GM19351 (cell line): ENCODE results near the gene C5.
"Not testable (repeated sequence)": the region's sequence is repeated elsewhere in the genome, so short reads cannot be mapped to it uniquely, and the experiment has no call there.

ENCODE experiments used
- ATAC-seq: cut with Tn5 transposase; IDR thresholded peaks from one replicate; pipeline ENCODE4 v1.9.1; 2021; ENCODE audit warnings: mild to moderate bottlenecking, moderate library complexity; ENCODE audit not compliant: unreplicated experiment

Gene C5

DNA sequence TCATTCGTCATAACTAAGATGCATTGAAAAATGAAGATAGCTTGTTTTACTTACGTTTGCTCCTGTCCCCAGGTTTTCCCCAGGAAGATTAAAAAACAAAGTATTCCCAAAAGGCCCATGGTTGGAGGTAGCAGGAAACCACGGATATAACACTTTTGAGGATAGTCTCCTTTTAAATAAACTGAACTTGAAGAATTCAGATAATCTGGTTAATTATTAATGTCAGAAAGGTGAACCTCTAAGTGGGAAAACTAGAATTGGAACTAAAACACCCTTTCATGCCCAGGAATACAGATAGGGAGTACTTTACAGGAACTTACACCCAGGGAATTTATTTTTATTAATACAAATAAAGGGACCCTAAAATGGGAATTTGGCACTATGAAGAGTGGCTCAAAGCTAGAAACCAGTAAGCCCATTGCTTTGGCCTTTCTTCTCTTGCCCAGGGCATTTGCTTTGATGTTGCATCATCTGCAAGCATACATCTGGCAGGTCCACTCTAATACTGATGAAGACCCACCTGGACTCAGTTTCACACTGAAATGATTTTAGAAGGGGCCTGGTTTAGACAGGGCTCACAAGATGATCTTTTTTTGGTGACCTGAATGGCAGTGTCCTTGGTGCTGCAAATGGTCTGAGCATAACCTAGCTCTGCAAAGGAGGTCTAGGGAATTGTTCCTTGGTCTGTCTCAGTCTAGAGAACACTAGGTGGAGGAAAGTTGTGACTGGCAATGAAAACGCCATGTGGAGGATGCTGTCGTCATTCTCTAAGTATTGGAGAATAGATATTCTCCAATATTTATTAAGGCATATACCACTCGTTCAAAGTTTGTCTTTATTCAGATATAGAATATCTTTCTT lies at the start of gene C5:
C5 (minus strand) TSS at position 148 of the 861 bp plus-strand sequence; CDS start at position 119, 29 bp downstream.
- no peak for ATAC-seq

DNA sequence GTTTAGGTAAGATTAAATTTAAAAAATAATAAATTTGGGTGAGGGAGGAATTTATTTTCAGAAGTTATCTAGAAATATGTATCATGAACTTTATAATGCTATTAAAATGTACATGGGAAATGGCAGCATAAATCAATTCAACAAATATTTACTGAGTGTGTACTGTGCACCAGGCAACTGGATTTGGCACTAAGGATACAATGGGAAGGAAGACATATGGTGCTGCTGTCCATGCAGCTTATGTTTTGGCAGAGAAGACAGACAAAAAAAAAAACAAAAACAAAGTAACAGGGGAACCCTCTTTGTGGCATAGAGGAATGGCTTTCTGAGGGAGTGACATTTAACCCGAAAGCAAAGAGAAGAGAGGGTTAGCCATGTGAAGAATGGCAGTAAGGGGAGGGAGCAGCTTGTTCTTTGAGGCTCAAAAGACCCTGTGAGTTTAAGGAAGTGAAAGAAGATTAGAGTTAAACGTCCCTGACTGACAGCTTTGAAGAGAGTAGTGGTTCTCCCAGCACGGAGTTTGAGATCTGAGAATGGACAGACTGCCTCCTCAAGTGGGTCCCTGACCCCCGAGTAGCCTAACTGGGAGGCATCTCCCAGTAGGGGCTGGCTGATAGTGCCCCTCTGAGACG lies 48.6 kb upstream of the C5 start:
- ATAC-seq, result no peak

DNA sequence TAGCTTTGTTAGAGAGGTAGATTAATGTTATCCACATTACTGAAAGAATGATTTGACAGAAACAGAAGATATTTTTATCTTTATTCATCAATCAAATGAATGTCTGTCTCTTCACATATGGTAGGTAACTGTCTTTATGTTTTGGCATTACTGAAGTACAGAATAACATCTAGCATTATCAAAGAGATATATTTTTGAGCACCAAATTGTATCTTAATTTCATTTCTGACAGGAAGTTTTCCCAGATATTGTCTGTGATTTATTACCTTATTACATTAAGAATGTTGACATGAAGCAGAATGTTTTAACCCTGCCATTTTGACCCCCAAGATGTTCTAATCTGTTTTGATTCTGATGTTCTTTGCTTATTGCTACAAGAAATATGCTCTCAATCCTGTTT lies 45.0 kb upstream of the C5 start:
- no peak for ATAC-seq

DNA sequence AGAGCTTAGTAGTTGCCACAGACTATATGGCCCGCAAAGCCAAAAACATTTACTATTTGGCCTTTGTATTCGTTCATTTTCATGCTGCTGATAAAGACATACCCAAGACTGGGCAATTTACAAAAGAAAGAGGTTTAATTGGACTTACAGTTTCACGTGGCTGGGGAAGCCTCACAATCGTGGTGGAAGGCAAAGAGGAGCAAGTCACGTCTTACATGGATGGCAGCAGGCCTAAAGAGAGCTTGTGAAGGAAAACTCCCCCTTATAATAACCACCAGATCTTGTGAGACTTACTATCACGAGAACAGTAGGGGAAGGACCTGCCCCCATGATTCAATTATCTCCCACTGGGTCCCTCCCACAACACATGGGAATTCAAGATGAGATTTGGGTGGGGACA lies 40.7 kb upstream of the C5 start:
- ATAC-seq, result not testable (repeated sequence)

DNA sequence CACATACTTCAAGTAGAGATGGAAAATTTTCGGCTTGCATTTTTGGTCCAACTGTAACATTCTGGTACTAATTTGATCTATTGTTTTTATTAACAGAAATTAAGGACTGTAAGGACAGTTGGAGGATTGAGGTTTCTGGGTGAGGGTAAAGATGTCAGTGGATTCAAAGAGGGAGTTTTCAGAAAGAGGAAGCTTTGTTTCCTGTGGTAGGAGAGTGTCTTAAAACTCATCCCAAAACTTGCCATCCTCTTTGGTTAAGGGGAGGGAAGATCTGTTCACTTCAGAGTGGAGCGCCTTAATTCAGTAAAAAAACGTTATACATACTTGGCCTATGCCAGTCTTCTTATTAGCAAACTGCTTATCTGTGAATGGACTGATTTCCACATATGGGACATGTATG lies 38.5 kb upstream of the C5 start:
- ATAC-seq, result no peak

DNA sequence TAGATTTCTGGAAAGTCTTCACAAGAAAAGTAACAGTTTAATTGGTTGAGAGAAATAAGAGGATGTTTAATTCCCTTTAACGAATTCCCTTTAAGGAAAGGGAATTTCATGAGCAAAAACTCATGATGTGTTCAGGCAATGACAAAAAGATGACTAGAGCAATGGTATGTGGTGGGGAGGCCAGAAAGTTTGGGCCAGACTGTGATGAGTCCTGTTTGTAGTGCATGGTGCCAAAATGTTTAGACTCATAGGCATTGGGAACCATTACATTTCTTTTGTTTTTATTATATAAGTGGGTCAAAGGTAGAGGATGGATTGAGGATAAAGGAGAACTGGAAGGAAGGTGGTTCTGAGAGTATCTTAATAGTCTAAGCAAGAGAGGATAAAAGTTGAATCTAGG lies 35.6 kb upstream of the C5 start:
- no peak for ATAC-seq

DNA sequence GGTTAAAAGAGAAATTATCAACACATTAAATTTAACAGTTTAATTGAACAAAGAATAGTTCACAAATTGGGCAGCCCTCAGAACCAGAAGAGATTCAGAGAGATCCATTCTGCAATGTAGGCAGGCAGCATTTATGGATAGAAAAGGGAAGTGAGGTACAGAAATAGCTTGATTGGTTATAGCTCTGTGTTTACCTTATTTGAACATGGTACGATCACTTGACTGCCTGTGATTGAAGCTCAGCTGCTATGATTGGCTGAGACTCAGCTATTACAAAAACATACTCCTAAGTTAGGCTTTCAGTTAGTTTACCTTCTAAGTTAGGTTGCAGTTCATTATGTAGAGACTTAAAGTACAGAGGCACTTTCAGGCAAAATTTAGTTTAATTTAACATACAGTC lies 32.0 kb upstream of the C5 start:
- no peak for ATAC-seq

DNA sequence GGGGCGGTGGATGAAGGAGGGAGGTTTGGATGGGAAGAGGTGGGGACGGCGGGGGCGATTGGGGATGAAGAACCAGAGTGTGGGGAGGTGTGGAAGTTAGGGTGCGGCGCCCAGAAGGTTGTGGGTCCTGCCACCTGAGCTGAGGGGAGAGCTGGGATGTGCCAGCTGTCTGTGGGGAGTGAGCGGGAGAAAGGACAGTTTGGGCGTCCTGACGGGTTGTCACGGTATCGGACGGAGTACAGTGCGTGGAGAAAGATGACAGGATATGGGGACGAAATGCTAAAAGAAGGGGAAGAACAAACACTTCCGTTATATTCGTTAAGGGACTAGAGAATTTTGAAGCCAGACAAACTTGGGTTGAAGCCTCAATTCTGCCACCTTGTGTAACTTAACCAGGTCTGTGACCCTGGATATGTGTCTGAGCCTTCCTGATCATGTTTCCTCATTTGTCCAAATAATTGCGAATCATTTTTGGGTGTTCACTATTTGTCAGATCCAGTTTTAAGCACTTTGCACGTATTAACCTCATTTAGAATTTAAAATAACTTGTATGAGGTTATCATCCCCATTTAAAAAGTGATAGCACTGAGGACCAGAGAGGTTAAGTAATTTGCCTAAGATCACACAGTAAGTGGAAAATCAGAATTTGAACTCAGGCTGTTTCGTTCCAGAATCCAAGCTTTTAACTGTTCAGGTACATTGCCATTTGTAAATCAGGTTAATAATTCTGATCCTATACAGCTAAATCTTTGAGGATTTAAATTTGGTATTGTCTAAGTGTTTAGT lies 25.4 kb upstream of the C5 start:
- ATAC-seq, result no peak

DNA sequence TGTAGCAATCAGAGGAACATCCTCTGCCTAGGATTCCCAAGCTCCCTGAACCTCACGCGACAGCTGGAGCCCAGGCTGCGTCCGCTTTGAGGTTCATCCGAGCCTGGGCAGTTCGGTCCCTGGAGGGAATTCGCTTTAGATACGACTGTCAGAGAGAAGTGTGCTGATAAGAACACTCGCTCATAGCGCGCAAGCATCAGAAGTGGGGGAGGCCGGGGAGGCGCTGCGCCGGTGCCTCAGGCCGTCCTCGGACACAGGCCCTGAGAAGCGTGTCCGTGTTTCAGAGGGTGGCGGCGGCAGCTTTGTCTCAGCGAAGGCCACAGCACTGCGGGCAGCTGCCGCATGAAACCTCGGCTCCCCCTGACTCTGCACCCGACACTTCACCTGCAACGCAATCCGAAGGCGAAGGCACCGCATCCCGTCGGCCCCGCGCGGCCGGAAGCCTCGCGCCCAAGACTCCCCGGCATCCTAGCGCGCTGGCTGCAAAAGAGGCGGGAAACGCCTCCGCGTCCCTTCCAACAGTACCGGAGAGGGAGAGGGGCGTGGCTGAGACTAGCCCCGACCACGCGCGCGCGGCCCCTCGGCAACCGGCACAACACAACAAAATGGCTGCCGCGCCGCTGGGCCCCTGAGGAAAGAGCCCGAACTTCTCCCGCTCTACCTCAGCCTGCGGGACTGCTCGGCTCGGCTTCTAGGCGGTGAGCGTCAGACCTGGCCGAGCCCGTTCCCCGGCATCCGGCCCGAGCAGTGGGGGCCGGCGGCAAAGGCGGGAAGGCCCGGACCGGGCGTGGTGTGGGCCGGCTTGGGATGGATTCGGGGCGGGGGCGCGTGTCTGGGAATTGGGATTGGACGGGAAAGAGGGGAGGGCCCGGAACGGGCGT lies 24.5 kb upstream of the C5 start, which contains the start of gene CNTRL:
CNTRL (plus strand) TSS at position 586 of the 881 bp plus-strand sequence. CDS start 13,372 bp downstream, outside the sequence.
- ATAC-seq, result peak; percentile 65

DNA sequence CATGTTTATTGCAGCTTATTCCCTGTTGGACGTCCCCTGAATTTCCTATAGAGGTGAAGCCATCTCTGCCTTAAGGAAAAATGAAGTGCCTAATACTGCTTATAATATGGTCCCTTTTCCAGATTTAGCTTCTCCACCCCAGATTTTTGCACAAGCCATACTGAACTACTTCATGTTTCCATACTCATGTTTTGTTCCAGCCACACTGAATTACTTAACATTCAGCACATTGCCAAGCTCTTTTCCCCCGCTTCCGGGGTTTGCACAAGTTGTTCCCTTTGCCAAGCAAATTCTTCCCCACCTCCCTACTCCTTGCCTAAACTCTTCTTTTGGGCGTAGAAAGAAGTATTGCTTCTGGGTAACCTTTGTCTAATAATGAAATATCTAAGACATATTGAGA lies 23.0 kb upstream of the C5 start:
- no peak for ATAC-seq

DNA sequence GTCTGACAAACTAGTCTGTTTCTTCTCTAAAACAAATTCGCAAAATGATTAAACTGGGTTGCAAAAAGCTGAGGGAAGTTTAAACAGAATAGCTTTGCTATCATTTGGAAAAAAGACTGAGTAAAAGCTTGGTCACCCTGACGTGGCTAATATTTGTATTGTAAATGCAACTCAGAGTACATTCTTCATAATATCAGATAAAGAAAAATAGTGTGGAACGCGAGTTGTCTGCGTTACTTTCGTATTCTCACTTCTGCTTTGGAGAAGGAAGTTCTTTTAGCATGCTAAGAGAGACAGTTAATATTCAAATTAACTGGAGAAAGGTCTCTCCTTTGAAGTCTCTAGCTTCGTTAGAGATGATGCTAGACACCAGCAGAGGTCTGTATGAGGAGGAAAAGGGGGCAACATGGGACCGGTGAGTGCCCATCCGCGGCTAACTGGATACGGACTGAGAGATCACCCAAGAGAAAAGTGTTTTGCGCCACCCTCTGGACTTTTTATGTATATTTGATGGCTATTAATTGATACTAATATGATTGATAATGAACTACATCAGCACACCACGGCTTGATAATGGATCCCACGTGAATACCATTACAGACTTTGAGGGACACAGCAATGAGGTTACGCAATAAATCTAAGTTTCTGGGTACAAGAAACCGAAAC lies 21.8 kb upstream of the C5 start:
- ATAC-seq, result peak; percentile 51

DNA sequence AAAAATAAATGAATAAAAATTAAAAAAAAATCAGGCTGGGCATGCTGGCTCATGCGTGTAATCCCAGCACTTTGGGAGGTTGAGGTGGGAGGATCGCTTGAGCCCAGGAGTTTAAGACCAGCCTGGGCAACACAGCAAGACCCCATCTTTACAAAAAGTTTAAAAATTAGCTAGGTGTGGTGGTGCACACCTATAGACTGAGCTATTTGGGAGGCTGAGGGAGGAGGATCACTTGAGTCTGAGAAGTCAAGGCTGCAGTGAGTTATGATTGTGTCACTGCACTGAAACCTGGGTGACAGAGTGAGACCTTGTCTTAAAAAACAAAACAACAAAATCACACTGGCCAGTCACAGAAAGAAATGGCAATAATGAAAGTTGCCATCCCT lies 21.3 kb upstream of the C5 start:
- no peak for ATAC-seq

DNA sequence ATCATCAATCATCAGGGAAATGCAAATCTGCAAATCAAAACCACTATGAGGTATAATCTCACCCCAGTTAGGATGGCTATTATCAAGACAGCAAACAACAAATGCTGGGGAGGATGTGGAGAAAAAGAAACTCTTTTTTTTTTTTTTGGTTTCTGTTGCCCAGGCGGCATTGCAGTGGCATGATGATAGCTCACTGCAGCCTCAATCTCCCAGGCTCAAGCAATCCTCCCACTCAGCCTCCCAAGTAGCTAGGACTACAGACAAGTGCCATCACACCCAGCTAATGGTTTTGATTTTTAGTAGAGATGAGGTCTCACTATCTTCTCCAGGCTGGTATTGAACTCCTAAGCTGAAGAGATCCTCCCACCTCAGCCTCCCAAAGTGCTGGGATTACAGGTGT lies 19.3 kb upstream of the C5 start:
- no peak for ATAC-seq

DNA sequence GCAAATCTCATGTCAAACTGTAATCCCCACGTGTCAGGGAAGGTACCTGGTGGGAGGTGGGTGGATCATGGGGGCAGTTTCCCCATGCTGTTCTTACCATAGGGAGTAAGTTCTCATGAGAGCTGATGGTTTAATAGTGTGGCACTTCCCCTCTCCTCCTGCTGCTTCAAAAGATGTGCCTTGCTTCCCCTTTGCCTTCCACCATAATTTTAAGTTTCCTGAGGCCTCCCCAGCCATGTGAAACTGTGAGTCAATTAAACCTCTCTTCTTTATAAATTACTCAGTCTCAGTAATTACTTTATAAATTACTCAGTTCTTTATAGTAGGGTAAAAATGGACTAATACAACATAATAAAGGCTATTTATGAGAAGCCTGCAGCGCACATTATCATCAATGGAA lies 17.6 kb upstream of the C5 start:
- ATAC-seq, result no peak

DNA sequence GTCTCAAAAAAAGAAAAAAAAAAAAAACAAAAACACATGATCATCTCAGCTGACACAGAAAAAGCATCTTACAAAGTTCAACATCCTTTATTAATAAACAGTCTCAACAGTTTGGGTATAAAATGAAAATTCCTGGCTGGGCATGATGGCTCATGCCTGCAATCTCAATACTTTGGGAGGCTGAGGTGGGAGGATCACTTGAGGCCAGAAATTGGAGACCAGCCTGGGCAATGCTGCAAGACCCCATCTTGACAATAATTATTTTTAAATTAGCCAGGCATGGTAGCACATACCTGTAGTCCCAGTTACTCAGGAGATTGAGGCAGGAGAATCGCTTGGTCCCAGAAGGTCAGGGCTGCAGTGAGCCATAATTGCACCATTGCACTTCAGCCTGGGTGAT lies 16.8 kb upstream of the C5 start:
- no peak for ATAC-seq

DNA sequence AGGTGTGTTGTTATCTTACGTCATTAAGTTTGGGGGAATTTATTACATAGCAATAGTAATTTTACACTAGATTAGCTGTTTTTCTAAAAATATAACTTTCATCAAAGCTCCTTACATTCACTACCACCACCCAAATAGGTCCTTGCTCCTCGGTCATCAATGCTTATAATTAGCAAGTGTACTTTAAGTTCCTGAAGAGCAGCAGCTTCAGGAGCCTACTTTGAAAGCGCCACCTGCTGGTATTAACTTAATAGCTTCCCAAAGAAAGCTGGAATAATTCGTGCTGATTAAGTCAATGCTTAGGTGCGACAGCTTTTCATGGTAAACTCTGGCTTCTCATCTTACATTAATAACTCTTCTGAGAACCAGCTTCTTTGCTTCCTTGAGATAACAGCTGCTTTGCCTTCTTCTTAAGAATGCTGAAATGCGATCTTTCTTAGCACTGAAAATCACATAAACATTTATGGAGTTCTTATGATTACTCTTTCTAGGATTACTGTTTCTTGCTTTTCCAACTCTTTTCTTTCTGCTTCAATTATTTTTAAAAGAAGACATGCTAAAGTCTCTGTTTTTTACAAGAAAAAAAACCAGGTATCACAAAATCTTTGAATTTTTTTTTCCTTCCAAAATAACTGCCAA lies 10.0 kb upstream of the C5 start:
- ATAC-seq, result no peak

DNA sequence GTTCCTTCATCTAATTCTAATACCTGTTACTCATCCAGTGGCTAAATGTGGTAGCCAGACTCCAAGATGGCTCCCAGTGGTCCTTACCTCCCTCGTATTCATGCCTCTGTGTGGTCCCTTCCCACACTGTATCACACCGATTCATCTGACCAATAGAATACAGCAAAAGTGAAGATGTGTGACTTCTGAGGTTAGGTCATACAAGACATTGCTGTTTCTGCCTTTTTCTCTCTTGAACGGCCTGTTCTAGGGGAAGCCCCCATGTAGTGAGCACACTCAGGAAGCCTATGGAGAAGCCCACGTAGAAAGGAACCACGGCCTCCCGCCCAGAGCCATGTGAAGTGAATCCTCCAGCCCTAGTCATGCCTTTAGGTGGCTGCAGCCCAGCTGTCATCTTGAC lies 9.4 kb upstream of the C5 start:
- no peak for ATAC-seq

DNA sequence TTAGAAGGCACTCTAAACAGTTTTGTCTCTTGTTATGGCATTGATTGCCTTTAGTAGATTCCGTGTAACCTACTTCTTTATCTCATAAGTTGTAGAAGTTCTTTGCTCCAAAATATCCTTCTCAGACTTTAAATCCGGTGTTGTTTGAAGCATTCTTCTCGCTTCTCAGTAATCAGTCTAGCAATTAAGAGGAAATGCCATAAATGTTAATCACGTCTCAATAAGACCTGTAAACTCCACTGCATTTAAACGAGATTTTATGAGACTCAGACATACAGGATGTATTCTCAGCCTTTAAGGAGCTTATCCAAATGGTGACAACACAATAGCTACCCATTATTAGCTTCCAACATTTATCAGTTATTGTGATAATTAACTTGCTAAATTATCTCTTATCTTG lies 7.7 kb upstream of the C5 start:
- no peak for ATAC-seq

DNA sequence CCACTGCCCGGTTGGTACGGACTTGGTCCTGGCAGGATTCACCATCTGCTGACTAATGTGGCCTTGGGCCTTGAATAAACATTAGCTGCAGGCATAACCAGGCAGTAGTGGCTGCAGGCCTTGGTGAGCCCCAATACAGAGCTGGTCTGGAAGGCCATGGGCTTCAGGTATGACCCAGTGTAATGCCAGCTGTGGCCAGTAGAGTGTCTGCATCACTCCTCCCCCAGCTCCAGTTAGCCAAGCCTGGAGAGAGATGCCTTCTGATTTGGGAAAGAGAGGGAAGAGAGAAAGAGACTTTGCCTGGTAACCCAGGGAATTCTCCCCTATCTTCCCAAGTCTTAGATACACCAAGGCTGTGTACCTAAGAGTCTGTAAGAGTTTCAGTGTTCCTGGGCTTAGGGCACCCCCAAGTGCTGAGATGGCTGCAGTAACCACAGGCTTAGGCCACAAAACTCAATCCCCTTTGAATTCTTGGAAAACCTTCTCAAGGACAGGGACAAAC lies 5.6 kb upstream of the C5 start:
- peak; percentile 66 for ATAC-seq
